Stimulated activated CD8-positive, alpha-beta memory T cell treated with anti-CD3 and anti-CD28 coated beads, Interleukin-7, amount 100 ng/mL, for 24 hours (primary cell): Measurements from ENCODE around the gene EIF2S1.
A peak's percentile ranks its signal among the peaks of the same experiment; 100 is the strongest.
"Not testable (repeated sequence)": the region's sequence is repeated elsewhere in the genome, so short reads cannot be mapped to it uniquely, and the experiment has no call there.

Experiments
- DNase-seq: peaks from one replicate; pipeline ENCODE4 v3.0.0-alpha.2; 2020; ENCODE audit warnings: low read depth

EIF2S1 gene

GRCh38 chr14:67359775-67360469 is at the start of gene EIF2S1, which contains the start of gene ATP6V1D:
TSS of gene EIF2S1 (plus strand) at chr14:67360328. CDS start at chr14:67364768, 4,440 bp downstream.
TSS of gene ATP6V1D (minus strand) at chr14:67359804. CDS start at chr14:67359698, 106 bp downstream.
- DNase-seq = peak; percentile 99

DNA sequence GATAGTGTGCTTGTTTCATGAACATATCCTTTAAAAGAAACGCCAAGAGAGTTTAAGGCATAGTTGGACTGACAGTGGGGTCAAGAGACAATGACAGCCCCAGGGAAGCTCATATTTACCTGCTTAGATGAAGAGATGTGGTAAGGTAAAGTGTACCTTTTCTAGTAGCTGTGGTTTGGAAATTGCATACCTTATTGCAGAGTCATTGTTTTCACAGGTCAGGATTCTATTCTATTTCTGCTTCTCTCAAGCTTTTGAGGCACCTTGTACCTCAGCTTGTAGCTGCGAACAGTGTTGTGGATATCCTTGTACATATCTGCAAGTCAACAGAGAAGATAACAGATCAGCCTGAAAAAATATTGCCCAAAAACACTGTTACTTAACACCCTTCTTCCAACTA is 48.3 kb upstream of the EIF2S1 start:
- no peak for DNase-seq

GRCh38 chr14:67313153-67313552 is 47.0 kb upstream of the EIF2S1 start:
- no peak for DNase-seq

DNA sequence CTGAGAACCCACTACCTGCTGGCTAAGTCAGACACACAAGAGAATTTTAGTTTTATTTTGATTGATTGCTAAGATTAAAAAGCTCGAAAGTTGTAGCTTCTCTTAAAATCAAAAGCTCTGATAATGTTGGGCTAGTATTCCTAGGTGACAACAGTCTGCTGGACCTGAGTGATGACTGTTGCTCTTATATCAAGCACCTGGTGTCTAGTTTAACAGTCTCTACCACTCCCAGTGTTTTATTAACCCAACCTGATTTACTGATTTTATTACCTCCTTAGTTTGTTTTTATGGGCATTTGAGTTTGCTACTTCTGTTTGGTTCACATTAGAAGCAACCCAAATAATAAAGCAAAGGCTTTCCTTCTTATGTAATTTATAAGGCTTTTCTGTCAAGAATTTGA is 42.3 kb upstream of the EIF2S1 start:
- DNase-seq = no peak

GRCh38 chr14:67319142-67319541 is 41.0 kb upstream of the EIF2S1 start:
- DNase-seq = no peak

DNA sequence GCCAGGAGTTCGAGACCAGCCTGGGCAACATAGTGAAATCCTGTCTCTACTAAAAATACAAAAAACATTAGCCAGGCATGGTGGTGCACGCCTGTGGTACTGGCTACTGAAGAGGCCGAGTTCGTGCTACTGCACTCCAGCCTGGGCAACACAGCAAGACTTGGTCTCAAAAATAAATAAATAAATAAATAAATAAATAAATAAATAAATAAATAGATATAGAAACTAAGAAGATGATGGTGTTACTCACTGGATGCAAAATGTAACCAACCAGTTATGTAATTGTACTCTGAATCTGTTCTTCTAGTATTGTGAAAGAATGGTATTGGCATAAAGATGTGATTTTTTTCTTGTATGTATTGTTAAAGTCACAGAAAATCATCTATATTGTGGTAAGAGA is 30.5 kb upstream of the EIF2S1 start:
- DNase-seq = not testable (repeated sequence)

- no peak for DNase-seq
These were observed 28.6 kb upstream of the EIF2S1 start for GRCh38 chr14:67331368-67332125.

- DNase-seq = no peak
These were observed 27.7 kb upstream of the EIF2S1 start for GRCh38 chr14:67332468-67332867.

DNA sequence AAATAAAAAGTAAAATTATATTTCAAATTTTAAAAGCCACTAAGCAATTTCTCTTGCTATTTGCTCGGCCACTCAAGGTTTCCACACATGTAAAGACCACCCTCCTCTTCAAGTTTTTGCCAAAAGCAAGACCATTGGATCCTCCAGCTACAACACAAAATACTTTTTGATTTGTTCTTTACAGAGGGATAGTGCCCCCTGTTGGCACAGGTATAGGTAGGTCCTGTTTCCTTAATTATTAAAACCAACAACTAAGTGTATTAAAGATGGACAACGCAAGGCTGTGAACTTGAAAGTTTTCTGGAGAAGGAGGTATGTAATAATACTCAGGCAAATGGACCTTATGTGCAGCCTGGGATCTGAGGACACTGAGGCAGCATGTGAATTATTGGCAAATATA is 24.3 kb upstream of the EIF2S1 start:
- DNase-seq = no peak

- DNase-seq = not testable (repeated sequence)
These were observed 18.9 kb upstream of the EIF2S1 start for GRCh38 chr14:67341231-67341630.

DNA sequence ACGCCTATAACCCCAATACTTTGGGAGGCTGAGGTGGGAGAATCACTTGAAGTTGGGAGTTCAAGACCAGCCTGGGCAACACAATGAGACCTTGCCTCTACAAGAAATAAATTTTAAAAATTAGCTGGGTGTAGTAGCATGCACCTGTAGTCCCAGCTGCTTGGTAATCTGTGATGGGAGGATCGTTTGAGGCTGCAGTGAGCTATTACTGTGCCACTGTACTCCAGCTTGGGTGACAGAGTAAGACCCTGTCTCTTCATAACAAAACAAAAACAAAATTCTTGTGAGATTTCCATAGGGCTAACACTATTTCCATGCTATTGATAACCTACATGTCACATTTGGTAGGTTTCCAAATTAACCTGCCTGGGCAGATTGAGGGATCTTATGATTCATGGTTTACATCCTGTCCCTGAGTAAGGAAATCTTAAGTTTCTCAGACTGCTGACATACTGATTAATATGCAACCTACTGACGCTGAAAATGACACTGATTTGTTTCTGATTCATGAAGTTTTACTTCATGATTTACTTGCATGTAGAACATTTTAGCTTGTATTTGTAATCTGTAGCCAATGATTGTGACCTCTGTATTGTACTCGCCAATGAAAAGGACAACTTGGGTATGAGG is 16.4 kb upstream of the EIF2S1 start:
- DNase-seq = no peak

GRCh38 chr14:67345583-67345982 is 14.5 kb upstream of the EIF2S1 start:
- DNase-seq = no peak

DNA sequence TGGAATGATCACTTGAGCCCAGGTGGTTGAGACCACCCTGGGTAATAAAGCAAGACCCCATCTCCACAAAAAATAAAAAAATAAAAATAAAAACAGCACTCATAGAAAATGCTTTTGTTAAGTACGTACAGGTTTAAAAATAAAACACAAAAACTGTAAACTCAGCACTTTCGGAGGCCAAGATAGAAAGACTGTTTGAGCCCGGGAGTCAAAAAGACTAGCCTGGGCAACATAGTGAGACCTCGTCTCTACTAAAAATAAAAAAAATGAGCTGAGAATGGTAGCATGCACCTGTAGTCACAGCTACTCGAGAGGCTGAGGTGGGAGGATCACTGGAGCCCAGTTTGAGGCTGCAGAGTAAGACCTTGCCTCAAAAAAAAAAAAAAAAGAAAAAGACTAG is 8.1 kb upstream of the EIF2S1 start:
- DNase-seq = no peak

GRCh38 chr14:67357186-67357968 is 2.8 kb upstream of the EIF2S1 start:
- no peak for DNase-seq

GRCh38 chr14:67357969-67358354 is 2.2 kb upstream of the EIF2S1 start:
- DNase-seq = no peak

DNA sequence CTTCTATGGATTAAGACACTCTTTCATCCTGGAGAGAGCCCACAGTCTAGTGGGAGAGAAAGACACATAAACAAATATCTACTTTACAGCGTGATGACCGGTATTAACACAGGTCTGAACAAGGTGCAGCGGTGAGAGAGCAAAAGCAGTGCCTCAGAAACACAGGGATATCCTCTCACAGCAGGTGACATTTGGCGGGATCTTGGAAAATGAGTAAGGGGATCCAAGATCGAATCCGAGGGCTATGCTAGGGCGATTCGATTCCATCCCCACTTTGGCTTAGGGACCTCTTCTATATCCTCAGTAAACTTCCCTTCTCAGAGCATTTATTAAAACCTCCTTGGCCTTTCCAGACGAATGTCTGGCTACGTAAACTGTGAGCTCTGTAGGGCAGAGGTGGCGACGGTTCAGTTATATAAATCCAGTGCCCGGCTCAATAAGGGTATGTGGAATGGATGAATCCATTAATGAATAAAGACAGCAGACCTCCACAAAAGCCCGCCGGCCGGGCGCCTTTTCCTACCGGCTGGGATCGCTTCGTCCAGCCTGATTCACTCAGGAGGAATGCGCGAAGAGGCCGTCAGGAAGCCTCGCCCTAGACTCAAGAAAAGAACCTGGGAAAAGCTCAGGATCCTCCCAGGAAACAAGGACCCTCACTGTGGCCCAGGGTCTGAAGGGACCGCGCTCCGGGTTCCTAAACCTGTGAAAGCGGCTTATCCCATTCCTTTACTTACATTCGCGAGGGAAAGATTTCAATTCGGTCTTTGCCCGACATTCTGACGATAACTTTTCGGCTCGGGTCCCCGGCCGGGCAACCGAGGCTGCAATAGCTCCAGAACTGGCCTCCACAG is 979 bp upstream of the EIF2S1 start:
- no peak for DNase-seq

DNA sequence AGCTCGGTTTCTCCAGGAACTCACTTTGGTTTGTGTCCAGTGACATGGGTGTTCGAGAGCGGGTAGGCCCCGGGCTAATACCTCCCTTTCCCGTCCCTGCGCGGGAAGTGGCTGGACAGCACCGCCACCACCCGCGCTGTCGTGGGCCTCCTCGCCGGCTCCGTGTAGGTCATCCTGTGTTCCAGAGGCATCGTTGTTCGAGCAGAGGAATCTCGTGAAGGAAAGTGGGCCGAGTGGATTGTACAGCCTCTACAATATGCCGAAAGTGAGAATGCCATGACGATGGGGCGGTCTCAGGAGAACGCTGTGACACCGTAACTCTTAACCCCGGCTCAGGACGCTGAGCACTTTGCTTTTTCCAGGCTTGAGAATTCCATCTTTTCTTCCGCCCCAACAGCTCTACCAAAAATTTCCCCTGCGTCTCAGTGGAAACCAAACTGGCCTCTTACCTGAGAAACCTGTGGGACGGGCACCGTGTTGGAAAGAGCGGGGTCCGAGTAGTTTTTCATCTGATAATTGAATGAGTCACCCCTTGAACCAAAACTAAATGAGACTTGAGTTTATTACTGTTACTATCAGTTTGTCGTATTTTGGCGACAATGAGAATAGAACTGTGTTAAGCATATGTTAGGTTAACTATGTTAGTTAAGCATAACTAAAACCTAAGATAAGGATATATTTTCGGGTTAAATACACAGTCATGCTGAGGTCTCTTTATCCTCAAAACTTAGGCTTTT is 510 bp downstream of the EIF2S1 start:
- peak; percentile 15 for DNase-seq

GRCh38 chr14:67365476-67365875 is 5.3 kb downstream of the EIF2S1 start:
- no peak for DNase-seq

DNA sequence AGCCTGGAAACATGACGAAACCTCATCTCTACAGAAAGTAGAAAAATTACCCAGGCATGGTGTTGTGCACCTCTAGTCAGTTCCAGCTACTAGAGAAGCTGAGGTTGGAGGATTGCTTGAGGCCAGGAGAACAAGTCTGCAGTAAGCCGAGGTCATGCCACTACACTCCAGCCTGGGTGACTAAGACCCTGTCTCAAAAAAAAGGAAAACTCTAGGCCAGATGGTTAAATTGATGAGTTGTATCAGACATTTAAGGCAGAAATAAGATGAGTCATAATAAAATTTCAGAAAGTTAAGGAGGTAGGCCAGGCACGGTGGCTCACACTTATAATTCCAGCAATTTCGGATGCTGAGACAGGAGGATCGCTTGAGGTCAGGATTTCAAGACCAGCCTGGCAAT is 10.7 kb downstream of the EIF2S1 start:
- no peak for DNase-seq
